GM12873 (cell line): ENCODE data around the gene CDH9.

Experiments used
- CTCF ChIP-seq: IDR thresholded peaks from 2 replicates; pipeline ENCODE4 v1.5.1; 2012; ENCODE audit warnings: low read depth, mild to moderate bottlenecking, moderate library complexity, low read length, control low read depth; ENCODE audit not compliant: insufficient read depth; ENCODE audit errors: missing control alignments

CDH9 gene

DNA sequence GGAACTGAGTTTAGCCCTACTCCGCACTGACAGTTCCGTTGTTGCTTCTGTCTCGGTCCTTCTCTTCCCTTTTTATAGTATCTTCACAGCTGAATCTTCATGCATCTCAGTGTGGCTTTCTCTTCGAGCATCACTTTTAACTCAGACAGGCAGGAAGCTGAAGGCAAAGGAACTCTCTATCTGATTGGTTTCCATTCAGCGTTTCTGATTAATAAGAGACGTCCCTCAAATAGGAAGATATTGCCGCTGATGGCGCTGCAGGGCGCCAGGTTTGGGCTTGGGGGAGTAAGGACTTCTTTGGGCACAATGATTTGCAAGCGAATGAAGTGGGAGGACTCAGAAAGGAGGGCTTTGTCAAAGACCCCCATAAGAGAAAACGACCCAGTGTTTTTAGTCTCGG, at the start of gene CDH9:
CDH9 (minus strand) TSS at position 111 of the 400 bp plus-strand sequence. CDS start 50,253 bp downstream, outside the sequence.
- TF ChIP-seq CTCF, result no peak

DNA sequence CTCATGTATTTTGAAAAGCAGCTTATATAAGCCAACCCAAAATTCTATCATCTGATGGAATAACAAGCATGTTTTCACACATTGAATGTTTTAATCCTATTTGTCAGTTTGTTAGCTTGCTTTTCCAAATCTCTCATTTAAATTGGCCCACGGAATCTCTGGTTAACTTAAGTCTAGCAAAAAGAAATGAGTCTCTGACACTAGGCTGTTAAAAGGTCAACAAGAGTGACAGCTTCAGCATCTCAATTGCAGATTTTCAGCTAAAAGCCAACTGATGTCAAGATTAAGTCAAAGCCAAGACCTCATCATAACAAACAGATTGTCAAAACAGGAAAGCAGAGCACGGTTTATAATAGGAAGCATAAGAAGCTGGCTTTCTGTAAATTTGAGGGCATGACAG, 49.4 kb upstream of the CDH9 start:
- no peak for TF ChIP-seq CTCF

- TF ChIP-seq CTCF, result no peak
Observed at GRCh38 chr5:27083449-27084415, 45.3 kb upstream of the CDH9 start.

DNA sequence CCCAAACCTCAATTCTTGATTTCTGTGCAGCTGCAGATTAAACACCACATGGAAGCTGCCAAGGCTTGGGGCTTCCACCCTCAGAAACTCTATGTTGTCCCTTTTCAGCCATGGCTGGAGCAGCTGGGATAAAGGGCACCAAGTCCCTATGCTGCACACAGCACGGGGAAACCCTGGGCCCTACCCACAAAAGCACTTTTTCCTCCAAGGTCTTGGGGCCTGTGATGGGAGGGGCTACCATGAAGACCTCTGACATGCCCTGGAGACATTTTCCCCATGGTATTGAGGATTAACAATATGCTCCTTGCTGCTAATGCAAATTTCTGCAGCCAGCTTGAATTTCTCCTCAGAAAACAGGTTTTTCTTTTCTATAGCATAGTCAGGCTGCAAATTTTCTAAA, 41.8 kb upstream of the CDH9 start:
- TF ChIP-seq CTCF, result no peak

- no peak for TF ChIP-seq CTCF
Observed at GRCh38 chr5:27062451-27062850, 24.1 kb upstream of the CDH9 start.

- TF ChIP-seq CTCF, result no peak
Observed at GRCh38 chr5:27048510-27048909, 10.1 kb upstream of the CDH9 start.

DNA sequence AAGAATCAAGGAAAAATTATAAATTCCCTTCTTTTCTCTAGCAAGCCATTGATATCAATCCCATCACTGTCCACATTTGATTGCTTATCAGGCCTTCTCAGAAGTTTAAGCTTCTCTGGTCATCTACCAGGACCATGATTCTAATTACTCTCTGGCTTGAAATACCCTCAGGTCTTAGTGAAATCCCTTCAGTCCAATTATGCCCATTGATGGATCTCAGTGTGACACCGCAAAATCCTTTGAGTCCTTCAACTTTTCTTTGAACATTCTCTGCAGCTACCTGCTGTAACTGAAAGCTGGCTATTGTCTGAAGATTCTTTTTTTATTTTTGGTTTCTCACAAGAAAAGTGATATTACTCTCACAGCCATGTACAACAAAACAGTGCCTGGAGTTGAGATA, 3.0 kb upstream of the CDH9 start:
- TF ChIP-seq CTCF, result no peak
